Fibroblast of the conjunctiva (primary cell): Measurements from ENCODE around the gene DEGS2.
"Not testable (repeated sequence)": the region's sequence is repeated elsewhere in the genome, so short reads cannot be mapped to it uniquely, and the experiment has no call there.

Source experiments
- DNase-seq: peaks from one replicate; pipeline ENCODE4 v3.0.0-alpha.2; 2010; ENCODE audit warnings: low read depth

Gene DEGS2

DNA sequence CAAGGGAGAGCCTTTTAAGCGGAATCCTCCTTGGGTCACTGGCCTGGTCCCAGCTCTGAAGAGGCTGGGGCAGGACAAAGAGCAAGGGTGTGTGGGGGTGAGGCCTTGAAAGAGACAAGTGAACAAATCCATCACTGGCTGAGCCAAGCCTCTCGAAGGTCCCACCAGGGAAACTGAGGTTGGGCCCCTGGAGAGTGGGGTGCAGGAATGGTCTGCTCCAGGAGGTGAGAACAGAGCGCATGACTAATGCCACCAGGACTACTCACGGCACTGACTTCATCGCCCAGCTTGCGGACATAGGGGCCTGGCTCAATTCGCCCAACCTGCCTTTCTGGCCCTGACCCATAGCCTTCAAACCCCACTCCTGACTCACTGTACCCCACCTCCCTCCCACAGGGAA lies 19.2 kb upstream of the DEGS2 start:
- DNase-seq, result no peak

DNA sequence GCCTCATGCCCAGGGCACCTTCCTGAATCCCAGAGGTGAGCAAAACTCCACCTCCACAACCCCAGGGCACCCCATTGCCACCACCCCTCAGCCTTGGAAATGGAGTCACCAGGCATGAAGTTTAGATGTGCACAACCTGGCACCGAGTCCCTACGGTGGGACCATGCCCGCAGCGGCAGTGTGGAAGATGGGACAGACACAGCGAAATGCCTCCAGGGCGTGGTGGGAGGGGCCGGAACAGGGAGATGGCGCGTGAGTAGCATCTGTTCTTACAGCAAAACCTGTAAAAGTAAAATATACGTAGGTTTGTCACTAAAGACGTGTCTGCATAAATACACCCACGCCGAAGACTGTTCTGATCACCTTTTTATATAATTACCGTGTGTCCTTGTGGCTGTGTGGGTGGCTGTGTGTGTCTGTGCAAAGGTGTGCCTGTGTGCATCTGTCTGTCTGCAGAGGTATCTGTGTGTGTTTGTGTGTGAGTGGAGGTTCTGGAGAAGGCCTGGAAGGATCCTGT lies 17.4 kb upstream of the DEGS2 start:
- no peak for DNase-seq

DNA sequence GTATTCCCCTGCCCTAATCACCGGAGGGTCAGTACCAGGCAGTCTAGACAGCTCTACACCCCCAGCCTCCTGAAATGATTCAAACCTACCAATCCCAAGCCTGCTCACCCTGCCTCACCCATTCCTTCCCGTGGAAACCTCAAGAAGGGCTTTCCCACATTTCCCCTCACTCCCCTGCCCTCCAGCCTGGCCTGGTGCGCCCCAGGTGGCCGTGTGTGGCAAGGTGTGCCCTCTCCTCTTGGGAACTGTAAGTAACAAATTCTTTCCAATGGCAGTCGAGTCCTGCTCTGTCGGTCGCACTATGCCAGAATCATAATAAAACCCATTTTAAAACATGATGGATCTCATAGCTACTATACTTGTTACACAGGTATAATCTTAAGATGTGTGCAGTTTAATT lies 13.9 kb upstream of the DEGS2 start:
- DNase-seq, result no peak

- DNase-seq, result no peak
These were observed 13.4 kb upstream of the DEGS2 start for GRCh38 chr14:100172811-100173210.

DNA sequence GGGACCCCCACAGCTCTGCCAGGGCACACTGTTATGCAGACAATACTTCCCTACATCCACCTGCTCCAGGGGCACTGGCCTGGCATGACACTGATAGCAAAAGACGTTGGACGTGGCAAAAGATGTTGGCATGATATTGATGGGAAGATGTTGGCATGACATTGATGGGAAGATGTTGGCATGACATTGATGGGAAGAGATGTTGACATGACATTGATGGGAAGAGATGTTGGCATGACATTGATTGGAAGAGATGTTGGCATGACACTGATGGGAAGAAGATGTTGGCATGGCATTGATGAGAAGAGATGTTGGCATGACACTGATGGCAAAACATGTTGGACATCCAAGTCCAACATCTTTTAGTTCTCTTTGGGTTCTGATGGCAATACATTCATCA lies 11.4 kb upstream of the DEGS2 start:
- no peak for DNase-seq

GRCh38 chr14:100168506-100168905 lies 9.1 kb upstream of the DEGS2 start:
- DNase-seq, result no peak

DNA sequence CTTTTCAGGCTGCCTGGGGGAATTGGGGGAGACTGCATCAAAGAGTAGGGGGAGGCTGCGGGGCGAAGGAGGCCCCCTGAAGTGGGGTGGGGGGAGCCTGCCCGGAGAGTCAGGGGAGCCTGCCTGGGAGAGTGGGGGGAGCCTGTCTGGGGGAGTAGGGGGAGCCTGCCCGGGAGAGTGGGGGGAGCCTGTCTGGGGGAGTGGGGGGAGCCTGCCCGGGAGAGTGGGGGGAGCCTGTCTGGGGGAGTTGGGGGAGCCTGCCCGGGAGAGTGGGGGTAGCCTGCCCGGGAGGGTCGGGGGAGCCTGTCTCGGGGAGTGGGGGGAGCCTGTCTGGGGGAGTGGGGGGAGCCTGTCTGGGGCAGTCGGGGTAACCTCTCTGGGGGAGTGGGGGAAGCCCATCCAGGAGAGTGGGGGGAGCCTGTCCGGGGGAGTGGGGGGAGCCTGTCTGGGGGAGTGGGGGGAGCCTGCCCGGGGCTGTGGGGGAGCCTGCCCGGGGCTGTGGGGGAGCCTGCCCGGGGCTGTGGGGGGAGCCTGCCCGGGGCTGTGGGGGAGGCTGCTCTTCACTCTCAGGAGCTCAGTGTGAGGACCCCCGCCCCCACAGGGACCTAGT lies 6.5 kb upstream of the DEGS2 start:
- DNase-seq, result no peak

- no peak for DNase-seq
These were observed 5.9 kb upstream of the DEGS2 start for GRCh38 chr14:100165376-100165775.

DNA sequence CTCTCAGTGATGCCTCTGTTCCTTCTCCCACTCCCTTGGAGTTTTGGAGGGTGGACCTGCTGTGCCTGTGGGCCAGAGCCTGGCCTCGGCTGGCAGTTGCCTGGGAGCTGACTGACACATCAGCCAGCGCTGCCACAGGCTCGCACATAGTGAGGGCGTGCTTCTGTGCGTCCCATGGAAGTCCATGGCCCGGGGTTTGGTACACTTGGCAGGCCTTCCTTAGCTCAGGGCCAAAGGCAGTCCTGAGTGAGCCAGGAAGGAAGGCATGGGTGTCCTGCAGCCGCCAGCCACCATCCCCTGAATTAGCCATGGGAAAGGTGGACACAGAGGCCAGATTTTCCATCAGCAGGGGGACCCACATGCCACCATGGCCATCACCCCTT lies 1.1 kb upstream of the DEGS2 start:
- no peak for DNase-seq

- no peak for DNase-seq
These were observed 554 bp upstream of the DEGS2 start for GRCh38 chr14:100159865-100160533.

GRCh38 chr14:100158566-100159093 lies 815 bp downstream of the DEGS2 start:
- no peak for DNase-seq

GRCh38 chr14:100157548-100158232 lies 1.8 kb downstream of the DEGS2 start:
- DNase-seq, result not testable (repeated sequence)

- DNase-seq, result no peak
These were observed 2.7 kb downstream of the DEGS2 start for GRCh38 chr14:100156776-100157175.

- no peak for DNase-seq
These were observed 3.5 kb downstream of the DEGS2 start for GRCh38 chr14:100155756-100156616.

- no peak for DNase-seq
These were observed 4.3 kb downstream of the DEGS2 start for GRCh38 chr14:100155049-100155621.

GRCh38 chr14:100153560-100153959 lies 5.9 kb downstream of the DEGS2 start:
- DNase-seq, result no peak

DNA sequence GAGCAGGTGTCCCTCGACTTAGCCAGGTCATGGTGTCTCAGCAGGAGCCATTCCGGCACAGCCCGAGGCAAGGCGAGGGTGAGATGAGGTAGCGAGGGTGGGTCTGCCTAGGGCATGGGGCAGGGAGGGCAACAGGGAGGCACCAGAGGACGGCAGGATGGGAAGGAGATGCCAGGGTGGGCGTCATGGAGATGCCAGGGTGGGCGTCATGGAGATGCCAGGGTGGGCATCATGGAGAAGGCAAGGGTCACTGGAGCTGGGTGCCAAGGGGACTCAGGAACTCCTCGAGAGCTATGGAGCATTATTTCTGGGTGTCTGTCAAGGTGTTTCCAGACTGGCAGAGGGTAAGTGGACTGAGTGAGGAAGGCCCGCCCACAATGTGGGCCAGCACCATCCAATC lies 7.4 kb downstream of the DEGS2 start:
- DNase-seq, result no peak

DNA sequence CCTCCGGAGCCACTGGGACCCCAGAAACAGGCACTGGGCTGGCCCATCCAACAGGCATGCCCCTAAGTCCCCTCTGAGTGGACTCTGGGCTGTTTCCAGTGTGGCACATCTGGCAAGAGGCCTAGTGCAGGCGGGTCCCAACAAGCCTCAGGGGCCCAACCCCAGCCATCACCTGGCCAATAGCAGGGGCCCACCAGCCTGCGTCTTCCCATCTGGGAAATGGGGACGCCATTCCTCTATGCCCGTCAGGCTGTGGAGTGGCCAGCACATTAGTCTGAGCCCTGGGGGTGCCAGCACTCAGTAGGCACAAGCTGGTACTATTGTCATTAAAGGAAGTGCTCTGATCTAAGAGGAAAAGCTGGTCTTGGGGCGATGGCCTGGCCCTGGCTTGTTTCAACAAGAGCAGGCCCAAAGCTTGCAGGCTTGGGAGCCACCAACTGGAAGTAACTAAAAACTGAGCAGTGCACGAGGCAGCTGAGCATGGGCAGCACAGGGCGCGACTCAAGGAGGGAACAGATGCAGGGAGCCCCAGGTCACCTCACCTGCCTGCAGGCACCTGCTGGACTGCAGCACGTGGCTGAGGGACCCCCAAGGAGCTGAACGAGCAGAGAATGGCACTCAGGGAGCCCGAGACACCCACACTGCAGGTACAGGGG lies 8.4 kb downstream of the DEGS2 start:
- DNase-seq, result no peak

DNA sequence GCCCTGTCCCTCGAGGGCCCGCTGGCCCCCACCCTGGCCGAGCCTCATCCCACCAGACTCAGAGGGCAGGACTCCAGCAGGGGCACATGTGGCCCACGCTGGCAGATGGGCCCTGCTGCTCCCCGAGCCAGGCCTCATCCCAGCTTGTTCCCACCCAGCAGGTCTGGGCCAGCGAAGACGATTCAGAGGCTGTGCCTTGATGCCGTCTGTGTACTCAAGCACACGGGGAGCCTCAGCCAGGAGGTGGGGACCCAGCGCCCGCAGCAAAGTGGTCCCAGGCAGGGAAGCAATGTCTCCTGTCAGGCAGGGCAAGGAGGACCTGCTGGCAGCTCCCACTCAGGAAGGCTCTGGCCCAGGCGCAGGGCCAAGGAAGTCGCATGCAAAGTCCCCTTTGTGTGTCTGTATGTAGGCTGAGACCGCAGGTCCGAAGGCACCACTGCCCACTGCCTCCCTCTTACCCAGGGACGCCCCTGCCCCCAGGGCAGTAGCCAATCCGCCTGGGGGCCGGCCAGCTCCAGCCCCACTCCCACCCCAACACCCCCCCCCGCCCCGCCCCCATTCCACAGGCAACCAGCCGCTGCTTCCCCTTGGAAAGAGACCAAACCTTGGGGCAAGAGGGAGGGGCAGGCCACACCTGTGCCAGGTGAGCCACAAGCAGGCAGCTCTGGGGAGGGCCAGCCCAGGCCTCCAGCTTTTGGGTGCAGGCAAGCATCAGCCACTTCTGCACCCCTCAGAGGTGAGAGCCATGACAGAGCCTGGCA lies 9.4 kb downstream of the DEGS2 start:
- DNase-seq, result no peak
